B cell (primary cell): Measurements from ENCODE around the gene RABEP2.
"Not testable (repeated sequence)": the region's sequence is repeated elsewhere in the genome, so short reads cannot be mapped to it uniquely, and the experiment has no call there.

Experiments
- EZH2 ChIP-seq: IDR thresholded peaks from 2 replicates; pipeline ENCODE4 v1.6.1; 2012; ENCODE audit warnings: borderline replicate concordance, low read depth, mild to moderate bottlenecking, moderate library complexity, low read length; ENCODE audit not compliant: insufficient read depth, poor library complexity, severe bottlenecking
- TF ChIP-seq, protein P1 (sequence below): fragments of 200-600 bp; IDR thresholded peaks from one replicate; pipeline ENCODE4 v1.8.0; 2022; ENCODE audit warnings: antibody characterized with exemption, mild to moderate bottlenecking

DNA sequence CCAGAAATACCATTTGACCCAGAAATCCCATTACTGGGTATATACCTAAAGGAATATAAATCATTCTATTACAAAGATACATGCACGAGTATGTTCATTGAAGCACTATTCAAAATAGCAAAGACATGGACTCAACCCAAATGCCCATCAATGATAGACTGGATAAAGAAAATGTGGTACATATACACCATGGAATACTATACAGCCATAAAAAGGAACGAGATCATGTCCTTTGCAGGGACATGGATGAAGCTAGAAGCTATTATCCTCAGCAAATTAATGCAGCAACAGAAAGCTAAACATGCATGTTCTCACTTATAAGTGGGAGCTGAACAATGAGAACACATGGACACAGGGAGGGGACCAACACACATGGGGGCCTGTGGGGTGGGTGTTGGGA lies 1.2 kb upstream of the RABEP2 start:
- TF ChIP-seq, protein P1, sequence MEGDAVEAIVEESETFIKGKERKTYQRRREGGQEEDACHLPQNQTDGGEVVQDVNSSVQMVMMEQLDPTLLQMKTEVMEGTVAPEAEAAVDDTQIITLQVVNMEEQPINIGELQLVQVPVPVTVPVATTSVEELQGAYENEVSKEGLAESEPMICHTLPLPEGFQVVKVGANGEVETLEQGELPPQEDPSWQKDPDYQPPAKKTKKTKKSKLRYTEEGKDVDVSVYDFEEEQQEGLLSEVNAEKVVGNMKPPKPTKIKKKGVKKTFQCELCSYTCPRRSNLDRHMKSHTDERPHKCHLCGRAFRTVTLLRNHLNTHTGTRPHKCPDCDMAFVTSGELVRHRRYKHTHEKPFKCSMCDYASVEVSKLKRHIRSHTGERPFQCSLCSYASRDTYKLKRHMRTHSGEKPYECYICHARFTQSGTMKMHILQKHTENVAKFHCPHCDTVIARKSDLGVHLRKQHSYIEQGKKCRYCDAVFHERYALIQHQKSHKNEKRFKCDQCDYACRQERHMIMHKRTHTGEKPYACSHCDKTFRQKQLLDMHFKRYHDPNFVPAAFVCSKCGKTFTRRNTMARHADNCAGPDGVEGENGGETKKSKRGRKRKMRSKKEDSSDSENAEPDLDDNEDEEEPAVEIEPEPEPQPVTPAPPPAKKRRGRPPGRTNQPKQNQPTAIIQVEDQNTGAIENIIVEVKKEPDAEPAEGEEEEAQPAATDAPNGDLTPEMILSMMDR, result not testable (repeated sequence)
- not testable (repeated sequence) for TF ChIP-seq EZH2
